Activated CD4-positive, alpha-beta T cell treated with anti-CD3 and anti-CD28 coated beads, Interleukin-2, Interleukin-4, amounts not matched to agents 100 ng/mL and 50 ng/mL, durations not matched to agents 16 hours and 8 hours (primary cell): Measurements from ENCODE around the gene STON2.
A peak's percentile ranks its signal among the peaks of the same experiment; 100 is the strongest.

Source experiments
- DNase-seq: peaks from one replicate; pipeline ENCODE4 v3.0.0-alpha.2; 2020; ENCODE audit warnings: low spot score

STON2 gene

DNA sequence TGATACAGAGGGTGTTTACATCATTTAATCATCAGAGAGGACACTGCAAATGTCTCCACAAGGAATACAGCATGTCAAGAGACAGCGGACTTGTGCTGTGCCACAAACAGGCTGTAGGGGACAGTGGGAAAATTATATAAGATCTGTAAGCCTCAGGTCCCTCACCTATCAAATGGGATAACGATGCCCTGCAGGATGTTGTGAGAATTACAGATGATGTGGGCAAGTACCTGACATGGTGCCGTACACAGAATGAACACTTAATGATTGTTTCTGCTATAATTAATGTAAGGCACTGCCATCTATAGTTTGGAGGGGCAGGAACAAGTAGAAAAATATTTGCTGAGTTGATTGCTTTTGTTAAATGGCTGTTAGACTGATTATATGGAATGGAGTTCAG lies 97.5 kb downstream of the STON2 start:
- no peak for DNase-seq

DNA sequence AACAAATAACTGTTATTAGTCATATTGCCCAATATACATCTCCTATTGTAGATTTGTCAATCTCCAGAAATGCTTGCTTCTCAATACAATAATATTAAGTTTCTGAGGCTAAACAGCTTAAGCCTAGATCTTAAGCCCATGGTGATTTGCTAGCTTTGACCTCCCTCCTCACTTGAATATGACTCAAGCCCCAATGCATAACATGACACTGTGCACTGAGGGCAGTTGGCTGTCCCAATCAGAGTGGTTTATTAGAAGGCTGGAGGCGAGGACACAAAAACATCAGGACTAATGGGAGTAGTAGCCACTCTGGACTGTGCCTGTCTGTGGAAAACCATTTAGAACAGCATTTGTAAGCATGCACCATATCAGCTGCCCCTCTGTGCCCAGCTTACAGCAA lies 98.3 kb downstream of the STON2 start:
- no peak for DNase-seq

DNA sequence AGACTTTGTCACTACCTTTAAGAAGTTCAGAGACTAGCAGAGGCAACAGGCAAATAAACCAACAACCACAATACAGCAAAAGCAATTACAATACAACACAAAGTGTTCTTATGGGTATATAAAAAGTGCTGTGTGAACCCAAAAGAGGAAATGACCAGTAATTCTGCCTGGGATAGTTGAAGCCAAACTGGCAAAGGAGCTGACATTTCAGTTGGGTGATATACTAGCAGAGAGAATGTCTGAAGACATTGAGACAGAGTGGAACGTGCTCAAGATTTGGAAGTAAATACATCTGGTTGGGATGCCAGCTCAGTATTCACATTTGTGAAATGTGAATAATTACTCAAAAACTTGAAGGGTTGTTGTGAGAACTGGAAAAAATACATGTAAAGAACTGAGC lies 98.8 kb downstream of the STON2 start:
- DNase-seq: no peak

DNA sequence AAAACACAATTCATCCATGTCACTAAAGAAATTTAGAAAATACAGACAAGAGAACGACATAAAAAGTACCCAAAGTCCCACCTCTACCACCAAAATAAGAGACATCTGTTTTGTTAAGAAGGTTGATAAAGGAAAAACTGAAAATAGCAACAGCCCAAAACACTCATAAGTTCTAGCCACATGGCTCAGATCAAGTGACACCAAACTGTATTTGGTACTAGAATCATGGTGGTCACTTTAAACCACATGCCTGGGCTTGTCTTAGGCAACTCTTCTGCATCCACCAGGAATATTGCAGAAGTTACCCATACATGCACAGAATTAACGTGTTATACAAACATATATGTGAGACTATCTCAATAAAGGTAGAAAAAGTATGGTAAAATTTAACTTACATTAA lies 101.2 kb downstream of the STON2 start:
- DNase-seq: no peak

DNA sequence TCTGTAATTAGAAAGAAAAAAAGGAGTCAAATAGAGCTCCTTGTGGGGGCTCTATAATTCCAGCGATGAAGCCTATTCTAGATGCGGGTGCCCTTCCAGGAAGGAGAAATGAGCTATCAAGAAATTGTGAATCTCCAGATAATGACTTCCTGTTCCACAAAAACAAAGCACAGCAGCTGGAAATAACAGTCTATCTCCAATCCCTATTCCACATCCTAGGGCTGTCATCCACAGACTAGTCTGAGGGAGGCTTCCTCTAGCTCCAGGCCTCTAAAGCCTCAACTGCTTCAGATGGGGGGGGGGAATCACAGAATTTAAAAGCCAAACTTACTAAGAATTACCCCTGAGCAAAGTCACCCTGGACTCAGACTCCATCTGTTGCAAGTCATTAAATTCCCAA lies 102.0 kb downstream of the STON2 start:
- no peak for DNase-seq

DNA sequence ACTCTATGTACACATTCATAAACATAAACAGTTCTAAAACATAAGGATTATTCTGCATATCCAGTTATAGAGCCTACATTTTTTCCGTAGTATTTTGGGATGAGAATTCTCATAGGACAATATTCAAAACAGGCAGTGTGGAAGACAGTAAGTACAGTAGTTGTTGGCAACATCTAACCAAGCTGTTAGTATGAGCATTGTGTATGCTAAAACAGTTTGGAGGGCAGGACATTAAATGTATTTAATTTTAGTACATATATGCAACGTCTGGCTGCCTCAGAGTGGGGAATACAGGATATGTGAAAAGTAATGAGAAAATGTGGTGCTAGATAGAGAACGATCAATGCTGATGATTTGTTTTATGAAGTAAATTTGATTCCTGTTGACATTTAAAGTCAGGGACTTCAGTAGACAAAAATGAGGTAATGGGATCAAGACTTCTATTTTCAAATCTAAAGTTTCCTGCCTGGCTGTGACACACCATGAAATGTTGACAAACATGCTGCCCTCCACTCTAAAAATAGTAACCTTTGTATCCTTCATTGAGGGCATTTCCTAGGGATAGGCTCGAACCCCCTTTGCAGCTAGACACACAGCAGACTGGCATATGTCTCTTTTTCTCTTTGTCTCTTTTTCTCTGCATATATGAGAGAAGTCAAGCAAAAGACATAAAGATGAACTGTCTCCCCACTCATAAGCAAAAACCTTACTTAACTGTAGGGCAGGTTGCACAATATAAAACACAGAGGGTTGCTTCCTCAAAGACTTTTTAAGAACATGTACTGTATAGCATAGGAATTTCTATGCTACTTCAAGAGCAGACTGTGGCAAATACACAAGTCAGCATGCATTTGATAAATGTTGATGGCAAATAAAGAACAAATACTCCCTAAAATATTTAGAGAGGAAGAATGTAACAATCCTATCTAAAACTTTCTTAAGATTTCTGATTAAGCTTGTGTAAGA lies 103.9 kb downstream of the STON2 start:
- DNase-seq: no peak

DNA sequence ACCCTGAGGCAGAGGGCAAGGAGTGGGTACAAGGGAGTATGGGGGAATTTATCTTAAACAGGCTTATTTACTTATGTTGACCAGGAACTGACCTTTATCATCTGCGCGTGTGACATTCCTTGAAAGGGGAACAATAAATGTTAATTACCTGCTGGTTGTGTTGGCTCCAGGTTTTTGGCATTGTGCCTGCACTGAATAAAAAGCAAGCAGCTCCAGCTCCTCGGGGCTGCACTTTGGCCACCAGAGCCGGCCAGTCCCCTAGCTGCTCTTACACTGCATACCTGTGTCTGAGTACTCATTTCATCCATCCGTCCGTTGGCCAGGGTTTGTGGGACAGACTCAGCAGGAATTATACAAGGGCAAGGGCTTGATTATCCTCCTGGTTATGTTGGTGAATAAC lies 110.6 kb downstream of the STON2 start:
- DNase-seq: no peak

DNA sequence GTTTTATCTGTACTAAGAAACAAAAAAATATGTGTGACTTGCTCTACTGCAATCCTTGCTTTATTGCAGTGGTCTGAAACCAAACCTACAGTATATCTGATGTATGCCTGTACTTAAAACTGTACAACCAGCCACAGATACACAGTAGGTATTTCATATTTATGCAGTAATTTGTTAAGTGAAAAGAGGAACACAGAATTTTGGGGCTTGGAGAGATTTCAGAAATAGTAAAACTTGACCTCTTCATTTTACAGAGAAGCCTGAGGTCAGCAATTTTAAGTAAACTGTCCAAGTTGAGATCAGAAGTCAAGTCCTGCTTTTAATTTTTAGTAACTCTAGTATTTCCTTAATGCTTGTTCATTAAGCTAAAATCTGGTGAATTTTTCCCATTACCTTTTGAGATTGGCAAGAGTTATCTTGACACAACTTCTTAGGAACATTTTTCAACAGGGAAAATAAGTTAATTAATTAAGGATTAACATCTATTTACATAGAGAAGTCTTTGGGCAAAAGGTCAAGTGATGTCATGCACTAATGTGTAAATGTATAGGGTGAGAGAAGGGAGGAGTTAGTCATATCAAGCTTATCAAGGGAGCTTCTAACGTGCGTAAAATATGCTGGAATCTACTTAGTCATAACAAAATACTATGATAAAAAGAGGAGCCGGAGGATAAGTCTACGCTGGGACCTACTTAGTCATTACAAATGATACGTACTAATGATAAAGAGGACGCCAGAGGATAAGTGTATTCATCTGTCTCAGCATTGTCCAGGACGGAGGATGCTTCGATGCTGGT lies 113.4 kb downstream of the STON2 start:
- DNase-seq: no peak

DNA sequence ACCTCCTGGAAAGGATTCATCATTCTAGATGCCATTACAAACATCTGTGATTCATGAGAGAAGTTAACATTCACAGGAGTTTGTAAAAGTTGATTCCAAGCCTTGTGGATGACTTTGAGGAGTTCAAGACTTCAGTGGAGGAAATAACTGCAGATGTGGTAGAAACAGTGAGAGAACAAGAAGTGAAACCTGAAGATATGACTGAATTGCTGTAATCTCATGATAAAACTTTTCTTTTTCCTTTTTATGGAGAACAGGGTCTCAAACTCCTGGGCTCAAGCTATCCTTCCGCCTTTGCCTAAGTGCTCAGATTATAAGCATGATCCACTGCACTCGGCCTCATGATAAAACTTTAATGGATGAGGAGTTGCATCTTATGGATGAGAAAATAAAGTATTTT lies 114.9 kb downstream of the STON2 start:
- no peak for DNase-seq

DNA sequence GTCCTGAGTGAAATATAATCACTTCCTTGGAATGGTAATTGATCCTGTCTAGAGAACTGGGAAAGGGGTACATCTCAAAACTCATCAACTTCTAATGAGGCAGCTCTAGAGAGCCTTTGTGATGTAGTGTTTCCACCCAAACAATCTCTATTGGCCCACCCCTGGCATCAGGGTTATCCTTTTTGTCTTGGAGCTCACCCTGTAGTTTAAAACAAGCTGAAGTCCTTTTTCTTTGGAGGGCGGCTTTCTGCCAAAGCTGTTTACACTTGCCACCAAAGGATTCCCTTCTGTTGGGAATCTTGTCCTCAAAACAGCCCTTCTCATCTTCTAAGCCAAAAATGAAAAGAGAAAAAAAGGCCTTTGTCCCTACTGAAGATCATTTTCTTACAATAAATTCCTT lies 118.8 kb downstream of the STON2 start:
- DNase-seq: no peak

DNA sequence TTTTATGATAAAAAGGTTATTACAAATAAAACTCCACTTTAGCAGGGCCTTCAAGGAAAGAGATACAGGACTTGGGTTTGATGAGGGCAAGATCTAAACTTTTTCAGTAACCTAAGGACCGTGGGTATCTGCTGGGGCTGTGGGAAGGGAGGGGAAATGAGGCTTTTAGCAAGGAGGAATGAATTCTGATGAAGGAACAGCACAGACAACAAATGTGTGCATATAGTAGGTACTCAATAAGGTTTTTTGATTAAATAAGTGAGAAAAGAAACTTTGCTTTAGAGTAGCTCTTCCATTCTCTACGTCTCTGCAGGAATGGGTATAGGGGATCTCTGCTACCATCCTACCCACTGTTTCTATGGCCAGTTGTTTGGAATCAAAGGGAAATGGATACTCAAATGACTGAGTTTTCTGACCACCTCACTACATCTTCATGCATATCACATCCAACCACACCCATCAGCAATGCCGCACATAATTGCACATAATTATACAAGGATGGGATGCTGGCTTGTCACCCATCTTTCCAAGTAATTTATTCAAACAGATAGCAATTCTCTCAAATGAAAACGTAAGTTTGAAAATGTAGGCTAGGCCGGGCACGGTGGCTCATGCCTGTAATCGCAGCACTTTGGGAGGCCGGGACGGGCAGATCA lies 119.9 kb downstream of the STON2 start:
- DNase-seq: no peak

DNA sequence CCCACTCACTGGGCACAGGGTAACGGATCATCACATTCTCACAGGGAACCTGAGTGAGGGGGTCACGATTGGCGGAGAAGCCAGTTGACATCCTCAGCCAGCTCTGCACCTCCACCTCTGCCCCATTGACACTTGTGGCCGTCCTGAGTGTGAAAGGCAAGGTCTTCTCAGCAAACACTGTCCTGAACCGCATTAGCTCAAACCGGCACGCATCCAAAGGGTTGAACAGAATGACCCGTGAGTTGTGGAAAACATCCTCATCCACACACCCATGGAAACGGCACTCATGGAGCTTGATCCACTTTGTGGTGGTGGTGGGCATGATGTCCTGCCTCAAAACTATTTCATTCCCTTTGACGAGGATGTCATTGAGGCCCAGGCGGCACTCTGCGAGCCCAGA lies 123.0 kb downstream of the STON2 start:
- no peak for DNase-seq

DNA sequence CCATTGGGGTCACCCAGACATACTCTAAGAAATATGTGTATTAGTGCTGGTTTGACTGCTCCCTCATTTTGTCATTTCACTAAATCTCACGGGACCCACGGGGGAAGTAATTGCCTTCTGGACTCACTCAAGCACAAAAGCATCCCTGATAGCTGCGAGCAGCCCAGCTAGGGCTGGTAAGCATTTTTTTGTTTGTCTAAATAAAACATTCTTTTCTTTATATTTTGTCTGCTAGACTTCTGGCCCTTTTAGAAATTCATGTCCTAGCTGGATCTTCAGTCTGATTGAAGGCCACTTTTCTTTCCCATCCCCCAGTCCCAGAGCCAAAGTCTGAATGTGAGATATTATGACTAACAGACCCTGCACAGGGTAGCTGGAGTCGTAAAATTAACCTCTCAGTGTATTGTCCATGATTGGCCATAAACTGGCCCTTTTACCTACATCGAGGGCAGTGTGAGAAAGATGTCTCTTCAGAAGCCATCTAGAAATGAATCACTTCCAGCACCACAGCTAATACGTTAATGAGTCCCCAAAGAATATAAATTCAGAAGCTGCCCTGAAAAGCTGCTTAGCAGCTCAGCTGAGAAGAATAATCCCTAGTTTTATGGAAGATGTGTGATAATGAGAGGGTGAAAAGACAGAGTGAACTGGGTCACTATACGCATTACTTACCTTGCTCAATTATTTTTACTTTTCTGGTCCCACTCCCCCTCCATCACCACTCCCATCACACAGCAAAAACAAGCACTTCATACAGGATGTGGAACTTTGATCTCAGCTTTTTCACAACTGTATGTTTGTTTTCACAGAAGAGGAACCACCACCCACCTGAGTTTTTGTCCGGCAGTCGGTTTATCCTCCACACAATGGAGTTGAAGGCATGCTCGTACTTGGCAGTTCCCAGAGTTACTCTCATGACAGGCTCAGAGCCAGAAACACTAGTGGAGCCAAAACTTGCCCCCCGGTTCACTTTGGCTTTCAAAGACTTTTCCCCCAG lies 123.8 kb downstream of the STON2 start:
- DNase-seq: no peak

DNA sequence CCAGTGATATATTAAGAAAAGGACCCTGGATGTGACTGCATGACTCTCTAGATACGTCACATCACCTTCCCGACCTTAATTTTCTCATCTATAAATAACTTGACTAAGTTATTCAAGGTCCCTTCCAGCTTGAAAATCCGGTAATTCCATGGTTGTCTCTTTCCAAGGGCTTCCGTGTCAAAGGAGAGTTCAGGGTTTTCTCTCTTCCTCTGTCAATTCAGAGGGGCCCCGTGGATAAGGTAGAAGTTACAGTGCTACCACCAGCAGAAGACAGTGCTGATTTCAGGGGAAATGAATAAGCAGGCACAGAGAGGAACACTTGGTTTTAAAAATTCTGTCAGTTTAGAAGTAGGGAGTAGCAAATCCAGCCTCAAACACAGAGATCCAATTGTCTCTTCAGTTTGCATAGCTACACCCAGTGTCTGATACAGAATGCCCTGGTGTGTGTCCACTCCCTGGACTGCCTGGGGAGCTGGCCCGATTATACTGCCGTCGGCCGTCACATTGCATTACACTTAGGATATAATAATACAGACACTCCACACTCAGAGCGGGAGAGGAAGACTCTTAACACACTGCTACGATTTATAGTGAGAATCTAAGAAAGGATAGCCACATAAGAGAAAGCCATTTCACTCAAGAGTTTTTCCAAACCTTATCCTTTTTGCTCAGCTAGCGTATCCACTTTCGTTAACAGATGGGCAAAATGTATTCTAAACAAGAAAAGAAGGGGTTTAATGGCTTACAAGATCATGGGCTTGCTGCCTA lies 124.6 kb downstream of the STON2 start:
- DNase-seq: no peak

DNA sequence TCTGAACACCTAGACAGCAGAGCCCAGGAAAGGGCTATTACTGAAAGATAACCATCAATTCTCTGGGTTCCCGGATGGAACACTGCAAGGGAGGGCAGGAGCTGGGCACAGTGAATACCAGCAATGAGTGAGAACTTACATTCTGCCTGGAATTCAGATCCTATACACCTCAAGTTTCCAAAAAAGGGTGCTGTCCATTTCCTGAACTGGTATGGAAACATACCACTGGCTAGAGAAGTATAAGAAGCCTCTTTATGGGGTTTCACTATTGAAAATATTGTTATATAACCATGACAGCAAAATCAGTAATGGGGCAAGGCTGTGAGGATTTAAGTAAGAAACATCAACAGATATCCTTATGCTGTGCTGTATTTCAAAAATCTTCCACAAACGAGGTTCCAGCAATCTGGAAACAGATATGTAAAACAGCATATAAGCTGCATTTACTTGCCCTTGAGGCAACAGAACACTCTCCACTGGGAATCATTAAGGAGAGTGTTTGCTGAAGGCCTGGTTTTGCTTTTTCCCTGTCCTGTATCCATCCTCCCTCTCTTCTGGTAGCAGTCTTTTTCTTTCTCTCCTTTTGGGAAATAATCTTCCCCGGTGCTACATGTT lies 126.1 kb downstream of the STON2 start:
- no peak for DNase-seq

DNA sequence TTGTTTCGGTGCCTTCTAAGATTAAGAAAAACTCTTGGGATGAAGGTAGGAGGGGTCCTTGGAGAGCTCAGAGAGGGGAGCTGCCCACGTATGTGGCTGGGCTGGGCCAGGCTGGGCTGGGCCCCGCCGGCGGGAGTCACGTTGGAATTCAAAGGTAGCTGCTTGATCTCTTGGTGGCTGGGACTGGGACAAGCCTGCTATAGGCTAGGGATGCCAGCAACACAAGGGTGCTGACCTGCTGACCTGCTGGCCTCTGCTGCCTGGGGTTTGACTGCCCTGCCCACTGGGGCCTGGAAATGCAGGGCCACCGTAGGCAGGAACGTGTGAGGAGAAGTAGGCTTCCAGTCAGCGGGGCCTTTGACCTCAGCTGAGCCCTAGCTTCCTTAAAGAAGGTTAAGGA lies 126.6 kb downstream of the STON2 start:
- DNase-seq: no peak

DNA sequence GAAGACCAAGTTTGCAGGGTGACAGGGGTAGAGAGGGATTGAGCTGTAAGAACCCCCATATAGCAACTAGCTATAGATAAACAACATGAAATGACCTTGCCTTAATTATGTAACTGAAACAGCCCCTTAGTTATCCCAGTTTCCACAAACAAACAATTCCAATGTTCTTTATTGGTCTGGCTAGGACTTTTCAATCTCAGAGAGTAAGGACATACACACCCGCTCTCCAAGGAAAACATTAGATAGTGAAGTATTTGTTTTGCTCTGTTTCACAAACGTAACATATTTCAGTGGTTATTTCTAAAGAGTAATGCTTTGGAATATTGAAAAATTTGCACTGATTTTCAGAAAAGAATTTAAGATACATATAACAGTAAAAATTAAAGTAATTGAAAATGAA lies 127.8 kb downstream of the STON2 start:
- no peak for DNase-seq

DNA sequence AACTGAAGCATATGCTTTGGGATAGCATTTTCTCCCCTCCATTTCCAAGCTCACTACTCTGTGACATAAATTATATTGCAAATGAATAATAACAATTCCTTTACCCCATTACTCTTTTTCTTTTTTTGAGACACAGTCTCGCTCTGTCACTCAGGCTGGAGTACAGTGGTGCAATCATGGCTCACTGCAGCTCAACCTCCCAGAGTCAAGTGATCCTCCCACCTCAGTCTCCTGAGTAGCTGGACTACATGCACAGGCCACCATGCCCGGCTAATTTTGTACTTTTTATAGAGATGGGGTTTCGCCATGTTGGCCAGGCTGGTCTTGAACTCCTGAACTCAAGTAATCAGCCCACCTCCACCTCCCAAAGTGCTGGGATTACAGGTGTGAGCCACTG lies 130.1 kb downstream of the STON2 start:
- no peak for DNase-seq

DNA sequence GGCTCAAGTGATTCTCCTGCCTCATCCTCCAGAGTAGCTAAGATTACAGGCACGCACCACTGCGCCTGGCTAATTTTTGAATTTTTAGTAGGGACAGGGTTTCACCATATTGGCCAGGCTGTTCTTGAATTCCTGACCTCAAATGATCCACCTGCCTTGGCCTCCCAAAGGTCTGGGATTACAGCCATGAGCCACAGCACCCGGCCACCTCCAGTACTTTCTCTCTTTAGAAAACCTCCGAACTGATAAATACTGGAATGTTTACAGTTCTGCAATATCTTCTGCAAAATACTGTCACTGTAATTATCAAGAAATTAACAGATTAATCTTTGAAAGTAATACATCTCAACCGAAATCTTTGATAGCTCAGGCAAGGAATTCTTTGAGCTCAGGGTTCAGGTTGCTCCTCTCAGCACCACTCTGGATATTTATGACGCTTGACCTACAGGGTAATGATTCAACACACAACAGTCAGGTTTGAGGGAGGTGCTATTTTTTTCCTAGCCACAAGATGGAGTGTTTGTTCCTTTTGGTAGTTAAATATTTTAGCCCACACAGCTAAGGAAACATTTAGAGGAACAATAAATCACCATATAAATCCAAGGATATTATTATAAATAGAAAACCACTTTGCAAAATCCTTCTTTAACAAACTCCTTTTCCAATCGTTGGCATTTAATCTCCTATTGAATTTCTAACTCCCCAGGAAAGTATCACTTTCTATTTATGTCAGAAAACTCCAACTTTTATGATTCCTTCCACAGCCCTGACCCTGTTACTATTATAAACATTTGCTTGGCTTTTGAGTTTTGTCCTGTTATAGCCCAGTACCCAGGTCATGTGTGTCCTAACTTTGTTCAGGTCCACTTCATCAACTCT lies 130.8 kb downstream of the STON2 start:
- DNase-seq: peak; percentile 58
